GM23248 (cell line): ENCODE data around the gene STXBP5L. TPM values are rescaled to one million over a fixed set of nuclear protein-coding genes. Genes with fewer than 3 reads are reported as not detected.
"Not testable (repeated sequence)": the region's sequence is repeated elsewhere in the genome, so short reads cannot be mapped to it uniquely, and the experiment has no call there.

ENCODE experiments used
- DNase-seq: peaks from one replicate; pipeline ENCODE4 v3.0.0-alpha.2; 2015
- H2AFZ ChIP-seq: fragments of 200-600 bp; sonication (generic); 2 replicates; pipeline ENCODE4 v1.6.1; 2016; ENCODE audit warnings: antibody characterized with exemption
- H3F3A ChIP-seq: fragments of 200-600 bp; sonication (generic); 2 replicates; pipeline ENCODE4 v1.6.1; 2016; ENCODE audit warnings: mild to moderate bottlenecking, antibody characterized with exemption, mixed run types; ENCODE audit not compliant: insufficient read depth
- H3K27ac ChIP-seq: fragments of 200-600 bp; sonication (generic); 2 replicates; pipeline ENCODE4 v1.5.1; 2016; ENCODE audit warnings: mild to moderate bottlenecking
- H3K27me3 ChIP-seq: fragments of 200-600 bp; sonication (generic); replicated peaks from 2 replicates; pipeline ENCODE4 v1.6.1; 2016; ENCODE audit warnings: mild to moderate bottlenecking; ENCODE audit not compliant: insufficient read depth
- H3K36me3 ChIP-seq: fragments of 200-600 bp; sonication (generic); 2 replicates; pipeline ENCODE4 v1.6.1; 2016; ENCODE audit warnings: low read depth, mild to moderate bottlenecking
- H3K4me1 ChIP-seq: fragments of 200-600 bp; sonication (generic); 2 replicates; pipeline ENCODE4 v1.6.1; 2016; ENCODE audit warnings: mild to moderate bottlenecking; ENCODE audit not compliant: insufficient read depth
- H3K4me2 ChIP-seq: fragments of 200-600 bp; sonication (generic); one replicate; pipeline ENCODE4 v1.6.1; 2016; ENCODE audit warnings: mild to moderate bottlenecking; ENCODE audit not compliant: unreplicated experiment
- H3K4me3 ChIP-seq: fragments of 200-600 bp; sonication (generic); 2 replicates; pipeline ENCODE4 v1.5.1; 2016; ENCODE audit warnings: mild to moderate bottlenecking
- H3K79me2 ChIP-seq: fragments of 200-600 bp; sonication (generic); 2 replicates; pipeline ENCODE4 v1.6.1; 2016; ENCODE audit warnings: mild to moderate bottlenecking; ENCODE audit not compliant: insufficient read depth
- H3K9ac ChIP-seq: fragments of 200-600 bp; sonication (generic); 2 replicates; pipeline ENCODE4 v1.6.1; 2016; ENCODE audit warnings: mild to moderate bottlenecking
- H3K9me2 ChIP-seq: fragments of 200-600 bp; sonication (generic); 2 replicates; pipeline ENCODE4 v1.6.1; 2016; ENCODE audit warnings: mixed run types, mild to moderate bottlenecking, moderate library complexity; ENCODE audit not compliant: insufficient read depth
- H3K9me3 ChIP-seq: fragments of 200-600 bp; sonication (generic); one replicate; pipeline ENCODE4 v1.6.1; 2017; ENCODE audit warnings: low read depth
- H4K20me1 ChIP-seq: fragments of 200-600 bp; sonication (generic); 2 replicates; pipeline ENCODE4 v1.6.0; 2016; ENCODE audit not compliant: insufficient read depth
- EZH2 ChIP-seq: fragments of 200-600 bp; sonication (generic); IDR thresholded peaks from 2 replicates; pipeline ENCODE4 v1.6.1; 2018; ENCODE audit warnings: antibody characterized with exemption, mild to moderate bottlenecking; ENCODE audit not compliant: insufficient read depth, poor library complexity, severe bottlenecking
- EZH2phosphoT487 ChIP-seq: fragments of 200-600 bp; sonication (generic); IDR thresholded peaks from 2 replicates; pipeline ENCODE4 v1.6.1; 2018; ENCODE audit warnings: antibody characterized with exemption, moderate library complexity, mild to moderate bottlenecking, low read depth; ENCODE audit not compliant: insufficient read depth
- WGBS, 2 experiments: methylation state at CpG; one replicate each; pipeline ENCODE4 v1.1.6; 2015 to 2017; ENCODE audit warnings: low lambda C conversion rate in 2 of 2, low coverage in 1 of 2; ENCODE audit errors: missing lambda C conversion rate in 2 of 2; 5-methylcytosine and 5-hydroxymethylcytosine counted together
- in situ Hi-C: fragments of 300-500 bp; cut with MboI; formaldehyde crosslinking; loops from 2 replicates; pipeline ENCODE4 v1.15.0; 2020
- polyA plus RNA-seq: library from polyadenylated mRNA; unstranded; fragments of >200 nt; fragmentation: Nextera tagmentation; extraction: Ambion mirVana; gene quantifications from 2 replicates; pipeline ENCODE4 v1.2.1, GENCODE V29; 2016
- total RNA-seq: library from RNA; depleted of rRNA; stranded (reverse); fragments of >200 nt; shearing (Covaris generic); gene quantifications from 2 replicates; pipeline ENCODE4 v1.2.3, GENCODE V29; 2014

The STXBP5L gene
- total and polyA plus RNA-seq, 2 experiments from 2014 or later, result not detected

GRCh38 chr3:121167374-121168139 lies 259.6 kb downstream of the STXBP5L start:
- H3K9ac ChIP-seq, result no peak overlapping the region
- WGBS, 2 experiments, result 15 to 17% methylated on average over 4 of the region's 4 CpGs
- no peaks in the 10 kb centered on the region for H3K36me3 ChIP-seq
- no peaks in the 10 kb centered on the region for H3K9me3 ChIP-seq
- H3K4me2 ChIP-seq, result no peak overlapping the region
- no peaks in the 10 kb centered on the region for H3K4me1 ChIP-seq
- no peaks in the 10 kb centered on the region for H4K20me1 ChIP-seq
- H3K4me3 ChIP-seq, result no peak overlapping the region
- H3K27ac ChIP-seq, result no peak overlapping the region
- no peak overlapping the region for H2AFZ ChIP-seq
- no peak for TF ChIP-seq EZH2phosphoT487
- TF ChIP-seq EZH2, result no peak
- H3K79me2 ChIP-seq, result no peaks in the 10 kb centered on the region
- H3F3A ChIP-seq, result no peaks in the 10 kb centered on the region
- no peaks in the 10 kb centered on the region for H3K9me2 ChIP-seq
- in situ Hi-C loops, result no loop called here
- H3K27me3 ChIP-seq, result no peaks in the 10 kb centered on the region
- no peak for DNase-seq

DNA sequence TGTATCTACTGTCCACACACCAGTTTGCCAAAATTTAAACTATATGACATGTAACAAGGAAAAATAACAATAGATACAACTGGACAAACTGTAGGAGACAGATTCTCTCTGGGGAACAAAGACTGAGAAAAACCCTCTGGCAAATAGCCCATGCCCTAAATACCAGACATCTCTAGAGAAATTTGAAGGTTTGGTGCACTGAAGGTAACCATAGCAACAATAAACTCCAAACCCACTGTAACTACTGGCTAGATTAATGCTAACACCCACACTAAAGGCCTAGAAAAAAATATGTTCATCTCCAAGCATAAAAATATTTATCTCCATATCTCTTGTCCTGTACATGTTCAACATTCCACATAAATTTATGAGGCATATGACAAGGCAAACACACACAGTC lies 267.1 kb downstream of the STXBP5L start:
- Histone ChIP-seq H3K79me2 (no peaks in the 10 kb centered on the region), H3K9me2 (no peaks in the 10 kb centered on the region), H3K36me3 (no peaks in the 10 kb centered on the region), H3K9me3 (no peaks in the 10 kb centered on the region), H3F3A (no peaks in the 10 kb centered on the region), H4K20me1 (no peaks in the 10 kb centered on the region; the same call in 1 of the 2 replicates), H3K27ac (no peak overlapping the region), H3K4me2 (no peak overlapping the region), H3K27me3 (no peaks in the 10 kb centered on the region), H3K4me3 (no peak overlapping the region), H2AFZ (no peak overlapping the region), H3K4me1 (no peaks in the 10 kb centered on the region), H3K9ac (no peak overlapping the region)
- DNase-seq, result no peak
- no peak for TF ChIP-seq EZH2phosphoT487
- TF ChIP-seq EZH2, result no peak
- in situ Hi-C loops, result no loop called here

DNA sequence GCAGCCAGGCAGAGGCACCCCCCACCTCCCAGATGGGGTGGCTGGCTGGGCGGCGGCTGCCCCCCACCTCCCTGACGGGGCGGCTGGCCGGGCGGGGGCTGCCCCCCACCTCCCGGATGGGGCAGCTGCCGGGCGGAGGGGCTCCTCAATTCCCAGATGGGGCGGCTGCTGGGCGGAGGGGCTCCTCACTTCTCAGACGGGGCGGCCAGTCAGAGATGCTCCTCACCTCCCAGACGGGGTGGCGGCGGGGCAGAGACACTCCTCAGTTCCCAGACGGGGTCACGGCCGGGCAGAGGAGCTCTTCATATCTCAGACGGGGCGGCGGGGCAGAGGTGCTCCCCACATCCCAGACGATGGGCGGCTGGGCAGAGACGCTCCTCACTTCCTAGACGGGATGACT lies 282.6 kb downstream of the STXBP5L start:
- H3F3A ChIP-seq, H4K20me1 ChIP-seq, H3K4me3 ChIP-seq, in situ Hi-C loops, H3K4me2 ChIP-seq, H3K27me3 ChIP-seq, H3K9ac ChIP-seq, H3K4me1 ChIP-seq, H3K27ac ChIP-seq, DNase-seq, H3K9me2 ChIP-seq, H2AFZ ChIP-seq, H3K9me3 ChIP-seq, H3K79me2 ChIP-seq, H3K36me3 ChIP-seq: not testable (repeated sequence)
- 82 to 100% methylated on average over 2 to 7 of the region's 26 CpGs for WGBS, 2 experiments

DNA sequence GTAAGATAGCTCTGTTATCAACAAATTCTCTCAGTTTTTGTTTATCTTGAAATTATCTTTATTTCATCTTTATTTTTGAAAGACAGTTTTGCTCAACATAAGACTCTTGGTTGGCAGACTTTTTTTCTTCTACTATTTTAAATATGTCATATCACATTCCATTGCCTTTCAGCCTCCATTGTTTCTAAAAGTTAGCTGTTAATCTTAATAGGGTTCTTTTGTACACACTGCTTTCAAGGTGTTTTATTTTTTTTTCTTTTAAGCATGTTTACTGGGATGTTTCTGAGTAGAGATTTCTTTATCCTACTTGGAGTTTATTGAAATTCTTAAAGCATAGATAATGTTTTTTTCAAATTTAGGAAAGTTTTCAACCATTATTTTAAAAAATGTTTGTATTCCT lies 294.6 kb downstream of the STXBP5L start:
- in situ Hi-C loops, result no loop called here
- Histone ChIP-seq H3K4me1 (no peaks in the 10 kb centered on the region), H3K36me3 (no peaks in the 10 kb centered on the region), H3K4me2 (no peak overlapping the region), H3K27me3 (no peaks in the 10 kb centered on the region), H3K27ac (no peak overlapping the region), H2AFZ (no peak overlapping the region), H3K9me2 (no peaks in the 10 kb centered on the region; the same call in 1 of the 2 replicates), H3K4me3 (no peak overlapping the region), H4K20me1 (no peaks in the 10 kb centered on the region), H3F3A (no peaks in the 10 kb centered on the region), H3K9me3 (no peaks in the 10 kb centered on the region), H3K9ac (no peak overlapping the region), H3K79me2 (no peaks in the 10 kb centered on the region)
- DNase-seq, result no peak
- TF ChIP-seq EZH2phosphoT487, result no peak
- TF ChIP-seq EZH2, result no peak

- H3K79me2 ChIP-seq, result no peaks in the 10 kb centered on the region
- no peaks in the 10 kb centered on the region for H3K9me2 ChIP-seq
- H3K4me3 ChIP-seq, result no peak overlapping the region
- no peaks in the 10 kb centered on the region for H3K4me1 ChIP-seq
- in situ Hi-C loops, result no loop called here
- H3F3A ChIP-seq, result no peaks in the 10 kb centered on the region
- no peak overlapping the region for H3K4me2 ChIP-seq
- H3K9ac ChIP-seq, result no peak overlapping the region
- WGBS, 2 experiments, result 11 to 14% methylated on average over 2 of the region's 2 CpGs
- H3K9me3 ChIP-seq, result no peaks in the 10 kb centered on the region
- H3K36me3 ChIP-seq, result no peaks in the 10 kb centered on the region
- H3K27me3 ChIP-seq, result no peaks in the 10 kb centered on the region
- no peak for DNase-seq
- no peak for TF ChIP-seq EZH2phosphoT487
- TF ChIP-seq EZH2, result no peak
- H4K20me1 ChIP-seq, result no peaks in the 10 kb centered on the region
- no peak overlapping the region for H2AFZ ChIP-seq
- H3K27ac ChIP-seq, result no peak overlapping the region
Measured at GRCh38 chr3:121223116-121223515, 315.1 kb downstream of the STXBP5L start.
